Dermis blood vessel endothelial cell (primary cell): ENCODE results near the gene GPC6. TPM values are rescaled to one million over a fixed set of nuclear protein-coding genes. Genes with fewer than 3 reads are reported as not detected.

Experiments used
- DNase-seq: peaks from one replicate; pipeline ENCODE4 v3.0.0; 2010
- total RNA-seq: library from RNA; depleted of rRNA; stranded (reverse); fragments of >200 nt; gene quantifications from 2 replicates; pipeline ENCODE4 v1.2.3, GENCODE V29; 2014

Gene GPC6
- total RNA-seq, 1 donor from 2014 or later = 0.17 TPM

- DNase-seq = no peak
Observed at GRCh38 chr13:93517658-93518057, 291.1 kb downstream of the GPC6 start.

DNA sequence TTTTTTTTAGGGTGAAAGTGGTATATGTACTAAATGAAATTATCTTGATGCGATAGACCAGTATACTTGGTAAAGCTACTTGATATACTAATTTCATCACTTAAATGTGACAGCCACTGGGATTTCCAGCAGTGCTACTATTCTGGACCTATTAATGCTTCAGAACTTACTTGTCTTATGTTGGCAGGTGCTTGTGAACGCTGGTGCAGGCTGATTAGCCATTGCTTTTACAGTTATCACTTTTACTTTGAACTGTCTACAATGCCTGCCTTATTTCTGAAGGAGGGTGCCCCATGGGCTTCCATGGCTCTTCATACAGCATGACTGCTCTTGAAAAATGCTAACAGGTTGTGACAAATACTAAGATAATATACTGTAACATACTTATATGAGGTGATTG lies 294.7 kb downstream of the GPC6 start:
- DNase-seq = no peak

- DNase-seq = no peak
Observed at GRCh38 chr13:93522501-93522900, 295.9 kb downstream of the GPC6 start.

GRCh38 chr13:93525087-93525486 lies 298.5 kb downstream of the GPC6 start:
- DNase-seq = no peak

GRCh38 chr13:93527748-93528297 lies 301.2 kb downstream of the GPC6 start:
- no peak for DNase-seq

DNA sequence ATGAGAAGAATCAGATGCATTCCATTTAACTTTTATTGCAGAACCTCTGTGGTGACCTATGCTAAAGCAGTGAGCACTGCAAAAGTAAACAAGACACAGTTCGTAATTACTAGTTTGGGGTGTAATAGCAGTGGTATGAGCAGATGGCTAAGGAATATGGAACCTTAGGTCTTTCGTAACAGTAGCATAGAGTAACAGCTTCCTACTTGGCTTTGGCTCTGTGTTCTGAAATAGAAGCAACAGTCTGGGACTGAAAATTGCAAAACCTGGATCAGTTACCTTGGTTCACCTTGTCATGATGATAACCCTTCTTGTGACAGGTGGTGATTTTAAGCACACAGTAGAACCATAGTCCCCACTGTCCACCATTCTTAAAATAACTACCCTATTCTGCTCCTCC lies 303.4 kb downstream of the GPC6 start:
- no peak for DNase-seq

DNA sequence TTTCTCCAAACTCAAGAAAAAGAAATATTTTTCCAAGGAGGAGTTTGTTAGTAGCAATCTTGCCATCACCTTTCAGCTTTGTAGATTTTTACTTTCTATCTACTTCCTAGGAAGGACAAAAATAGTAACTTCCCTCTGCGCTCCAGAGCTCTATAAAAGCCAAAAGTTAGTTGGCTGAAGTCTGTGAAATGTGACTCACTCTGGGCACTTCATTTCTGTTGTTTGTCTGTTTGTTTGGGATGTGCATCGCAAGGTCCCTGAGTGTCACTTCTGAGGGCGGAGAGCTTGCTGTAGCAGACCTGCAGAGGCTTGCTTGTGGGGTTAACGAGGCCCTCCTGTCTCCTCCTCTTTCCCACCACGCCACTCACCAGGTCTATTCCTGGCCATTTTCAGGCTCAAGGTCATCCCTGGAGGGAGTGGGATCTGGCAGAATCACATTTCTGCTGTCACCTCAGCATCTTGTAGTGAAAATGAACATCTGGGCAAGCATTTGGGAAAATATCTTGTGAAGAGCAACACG lies 307.6 kb downstream of the GPC6 start:
- no peak for DNase-seq

DNA sequence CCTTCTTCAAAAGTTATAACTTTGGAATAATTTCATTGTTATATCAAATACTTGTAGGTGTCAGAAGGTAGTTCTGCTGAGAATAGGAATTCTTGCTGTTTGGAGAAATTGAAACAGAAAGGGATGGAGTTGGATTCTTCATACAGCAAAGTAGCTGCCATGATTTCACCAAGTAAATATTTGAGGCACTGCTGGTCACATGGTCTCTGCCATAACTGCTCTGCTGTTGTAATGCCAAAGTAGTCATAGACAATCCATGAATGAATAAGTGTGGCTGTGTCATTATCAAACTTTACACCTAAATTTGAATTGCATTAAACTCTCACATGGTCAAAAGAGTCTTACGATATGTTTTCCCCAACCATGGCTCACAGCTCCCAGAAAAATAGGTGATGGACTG lies 308.6 kb downstream of the GPC6 start:
- no peak for DNase-seq

DNA sequence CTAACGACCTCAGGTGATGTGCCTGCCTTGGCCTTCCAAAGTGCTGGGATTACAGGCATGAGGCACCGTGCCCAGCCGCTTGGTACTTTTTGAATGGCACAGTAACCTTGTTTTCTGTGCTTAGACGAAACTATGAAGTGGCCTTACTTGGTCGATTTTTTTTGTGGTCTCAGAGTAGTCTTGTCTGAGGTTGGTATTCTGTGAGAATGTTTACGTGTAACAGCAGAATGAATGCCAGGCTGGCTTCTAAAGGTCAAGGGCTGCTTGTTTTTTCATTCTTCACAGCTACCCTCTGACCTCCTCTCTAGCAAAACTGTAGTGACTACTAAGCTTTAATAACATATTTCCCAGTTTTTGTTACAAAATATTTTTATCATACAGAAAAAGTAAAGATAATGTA lies 313.3 kb downstream of the GPC6 start:
- no peak for DNase-seq

DNA sequence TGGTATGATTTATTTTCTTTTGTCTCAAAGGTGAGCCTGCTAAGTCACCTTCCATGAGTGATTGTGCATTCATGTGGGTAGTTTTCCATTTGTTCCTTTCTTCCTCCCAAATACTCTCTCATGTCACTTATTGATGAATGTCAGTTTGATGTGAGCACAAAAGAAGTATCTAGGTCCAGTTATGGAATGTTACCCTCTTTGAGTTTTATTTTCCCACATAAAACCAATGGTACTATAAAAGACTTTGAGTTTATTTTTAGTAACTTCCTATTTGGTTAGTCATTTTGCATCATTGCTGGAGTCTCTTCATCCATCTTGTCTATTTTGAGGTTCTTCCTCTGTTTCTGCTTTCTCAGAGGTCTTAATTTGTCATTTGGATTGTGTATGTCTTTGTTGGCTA lies 321.3 kb downstream of the GPC6 start:
- no peak for DNase-seq

GRCh38 chr13:93549326-93550005 lies 322.9 kb downstream of the GPC6 start:
- DNase-seq = no peak

- DNase-seq = no peak
Observed at GRCh38 chr13:93550236-93550635, 323.6 kb downstream of the GPC6 start.

GRCh38 chr13:93552596-93552995 lies 326.0 kb downstream of the GPC6 start:
- no peak for DNase-seq

- DNase-seq = no peak
Observed at GRCh38 chr13:93554514-93554913, 327.9 kb downstream of the GPC6 start.

- no peak for DNase-seq
Observed at GRCh38 chr13:93558637-93559036, 332.0 kb downstream of the GPC6 start.

- DNase-seq = no peak
Observed at GRCh38 chr13:93559718-93560117, 333.1 kb downstream of the GPC6 start.

DNA sequence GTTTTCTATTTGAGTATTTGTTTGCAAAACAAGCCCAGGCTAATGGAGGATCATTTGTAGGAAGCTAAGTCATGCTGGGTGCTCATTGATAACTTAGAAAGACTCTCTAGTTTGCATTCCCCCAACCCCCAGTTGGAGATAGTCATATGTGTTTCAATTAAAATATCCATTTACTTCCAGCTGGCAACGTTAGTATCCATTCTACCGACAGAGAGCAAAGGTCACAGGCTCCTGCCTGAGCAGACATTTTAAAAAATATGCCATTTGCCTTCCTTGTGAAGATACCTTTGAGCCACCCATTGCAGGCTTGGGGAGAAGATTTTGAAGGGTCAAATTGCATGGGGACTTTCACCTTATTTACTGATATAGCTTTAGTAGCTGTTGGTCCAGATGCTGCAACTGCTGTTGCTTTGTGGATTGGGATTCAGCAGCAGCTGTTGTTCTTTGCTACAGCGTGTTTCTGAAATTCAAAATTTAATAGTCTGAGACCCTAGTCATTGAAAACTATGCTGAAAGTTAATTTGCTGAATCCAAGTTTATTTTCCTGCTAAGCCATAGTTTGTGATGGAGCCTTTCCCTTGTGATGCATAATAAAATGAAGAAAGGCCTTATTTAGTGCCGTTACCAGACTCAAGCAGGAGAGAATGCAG lies 335.1 kb downstream of the GPC6 start:
- DNase-seq = no peak

- no peak for DNase-seq
Observed at GRCh38 chr13:93562676-93563075, 336.1 kb downstream of the GPC6 start.

- DNase-seq = no peak
Observed at GRCh38 chr13:93577105-93577504, 350.5 kb downstream of the GPC6 start.

DNA sequence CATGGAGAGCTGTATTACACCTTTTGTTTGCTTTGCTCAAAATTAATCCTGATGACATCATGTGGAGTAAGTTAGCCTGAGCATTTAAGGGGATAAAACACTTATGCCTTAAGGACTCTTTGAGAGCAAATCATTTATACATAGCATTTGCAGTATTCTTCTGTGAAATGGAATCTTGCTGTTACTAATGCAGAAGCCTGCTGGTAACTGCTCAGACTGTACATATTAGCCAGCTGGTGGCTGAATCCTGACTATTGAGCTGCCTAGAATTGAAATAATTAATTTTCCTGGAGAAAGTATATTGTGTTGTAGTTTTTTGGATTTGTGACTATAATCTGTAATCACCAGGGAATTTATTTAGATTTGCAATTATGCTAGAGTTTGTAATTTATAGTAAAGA lies 363.2 kb downstream of the GPC6 start:
- no peak for DNase-seq

- DNase-seq = no peak
Observed at GRCh38 chr13:93603043-93603442, 376.4 kb downstream of the GPC6 start.

- DNase-seq = no peak
Observed at GRCh38 chr13:93614776-93615175, 388.2 kb downstream of the GPC6 start.

- DNase-seq = no peak
Observed at GRCh38 chr13:93620181-93620765, 393.7 kb downstream of the GPC6 start.

- no peak for DNase-seq
Observed at GRCh38 chr13:93621051-93621450, 394.4 kb downstream of the GPC6 start.
